GM12878 (cell line): ENCODE results near the gene GNL3. TPM values are rescaled to one million over a fixed set of nuclear protein-coding genes. Genes with fewer than 3 reads are reported as not detected.
A peak's percentile ranks its signal among the peaks of the same experiment; 100 is the strongest.

Experiments
- ATF3 ChIP-seq: IDR thresholded peaks from 2 replicates; pipeline ENCODE4 v1.6.1; 2011; ENCODE audit warnings: low read depth, mild to moderate bottlenecking, low read length, moderate library complexity, borderline replicate concordance; ENCODE audit errors: extremely low read depth
- ESRRA ChIP-seq: IDR thresholded peaks from 2 replicates; pipeline ENCODE4 v1.6.1; 2012; ENCODE audit warnings: mild to moderate bottlenecking, low read length, improper control_type of control experiment
- GABPA ChIP-seq: IDR thresholded peaks from 2 replicates; pipeline ENCODE4 v1.6.1; 2014; ENCODE audit warnings: antibody characterized with exemption, low read depth, mild to moderate bottlenecking, inconsistent platforms
- MYC ChIP-seq: IDR thresholded peaks from 2 replicates; pipeline ENCODE4 v1.6.1; 2011; ENCODE audit warnings: mild to moderate bottlenecking, low read length, moderate library complexity, inconsistent platforms; ENCODE audit not compliant: insufficient read depth, insufficient replicate concordance, insufficient read length, severe bottlenecking
- NFXL1 ChIP-seq: fragments of 450-650 bp; IDR thresholded peaks from 2 replicates; pipeline ENCODE4 v1.6.1; 2017; ENCODE audit warnings: antibody characterized with exemption, mild to moderate bottlenecking, borderline replicate concordance
- NR2C1 ChIP-seq: fragments of 450-650 bp; IDR thresholded peaks from 2 replicates; pipeline ENCODE4 v1.6.1; 2017; ENCODE audit warnings: antibody characterized with exemption, mild to moderate bottlenecking, moderate library complexity
- NR2F1 ChIP-seq: fragments of 450-650 bp; conservative IDR thresholded peaks from 2 replicates; pipeline ENCODE4 v1.6.1; 2017; ENCODE audit warnings: mild to moderate bottlenecking
- PRDM15 ChIP-seq: fragments of 450-650 bp; formaldehyde crosslinking; IDR thresholded peaks from 2 replicates; pipeline ENCODE4 v1.4.0; 2020; ENCODE audit warnings: mild to moderate bottlenecking, moderate library complexity
- RELB ChIP-seq: fragments of 450-650 bp; IDR thresholded peaks from 2 replicates; pipeline ENCODE4 v1.6.1; 2017; ENCODE audit warnings: low read depth, mild to moderate bottlenecking, moderate library complexity
- SPI1 ChIP-seq: IDR thresholded peaks from 2 replicates; pipeline ENCODE4 v1.6.1; 2011; ENCODE audit warnings: low read depth, mild to moderate bottlenecking, low read length, moderate library complexity, borderline replicate concordance; ENCODE audit not compliant: insufficient read depth
- STAT1 ChIP-seq: fragments of 450-650 bp; conservative IDR thresholded peaks from 2 replicates; pipeline ENCODE4 v1.6.1; 2014; ENCODE audit warnings: antibody characterized with exemption, mild to moderate bottlenecking
- TAF1 ChIP-seq: IDR thresholded peaks from 2 replicates; pipeline ENCODE4 v1.6.1; 2011; ENCODE audit warnings: mild to moderate bottlenecking, low read depth, low read length, borderline replicate concordance
- TARDBP ChIP-seq: IDR thresholded peaks from 2 replicates; pipeline ENCODE4 v1.6.1; 2016; ENCODE audit warnings: borderline replicate concordance
- TCF12 ChIP-seq: IDR thresholded peaks from 2 replicates; pipeline ENCODE4 v1.6.1; 2011; ENCODE audit warnings: low read depth, mild to moderate bottlenecking, low read length
- ZBTB4 ChIP-seq: fragments of 450-650 bp; formaldehyde crosslinking; IDR thresholded peaks from 2 replicates; pipeline ENCODE4 v1.4.0; 2022; ENCODE audit warnings: mild to moderate bottlenecking, moderate library complexity
- ZNF217 ChIP-seq: fragments of 450-650 bp; IDR thresholded peaks from 2 replicates; pipeline ENCODE4 v1.6.1; 2017; ENCODE audit warnings: antibody characterized with exemption, mild to moderate bottlenecking
- polyA plus RNA-seq, 11 experiments: library from polyadenylated mRNA; depleted of rRNA in 4 of 11; unstranded in 6 of 11; stranded (reverse) in 5 of 11; fragments of >200 nt; fragmentation: Nextera tagmentation in 4 of 11; fragmentation: Illumina TruSeq in 1 of 11; extraction: Ambion mirVana in 4 of 11; extraction: Trizol in 1 of 11; gene quantifications; 1 replicate in 1 of 11; 2 replicates in 10 of 11; pipeline versions ENCODE4 v1.2.1 to v1.2.3, GENCODE V29; 2011 to 2016; ENCODE audit warnings: inconsistent platforms in 2 of 11, missing spikeins in 2 of 11, low read depth in 1 of 11
- total RNA-seq, 4 experiments: library from RNA; depleted of rRNA in 3 of 4; stranded (reverse); fragments of >200 nt in 3 of 4; fragmentation: Illumina TruSeq in 1 of 4; extraction: Trizol in 1 of 4; gene quantifications; 2 replicates each; pipeline versions ENCODE4 v1.2.1 to v1.2.3, GENCODE V29; 2013 to 2021

Gene GNL3
- total and polyA plus RNA-seq, 10 of the 15 experiments (the other 5 are each of a cell fraction or from before 2014, with no cell fraction given) = 172 to 368 (median 257) TPM

GRCh38 chr3:52707585-52707984, 21.8 kb downstream of the GNL3 start (continued):
- TF ChIP-seq ESRRA = no peak
- no peak; the same call in 1 of the 2 replicates for TF ChIP-seq RELB
- no peak for TF ChIP-seq STAT1
- TF ChIP-seq ATF3 = no peak
- TF ChIP-seq PRDM15 (CRISPR knock-in tag) = no peak
- TF ChIP-seq ZNF217 = no peak
- TF ChIP-seq TAF1 = no peak
- TF ChIP-seq NR2C1 = no peak
- TF ChIP-seq ZBTB4 = no peak
- no peak for TF ChIP-seq TARDBP
- peak; percentile 80 for TF ChIP-seq SPI1
- no peak for TF ChIP-seq NFXL1
- TF ChIP-seq GABPA = 0 out of 2 replicates have a peak, but pooled peaks have one; percentile 24
- 0 out of 2 replicates have a peak, but pooled peaks have one; percentile 37 for TF ChIP-seq TCF12
- no peak for TF ChIP-seq MYC
- TF ChIP-seq NR2F1 = no peak
